GM19468 (cell line): ENCODE measurements around the gene UBR4.

ENCODE experiments used
- ATAC-seq: cut with Tn5 transposase; IDR thresholded peaks from one replicate; pipeline ENCODE4 v1.9.1; 2021; ENCODE audit warnings: mild to moderate bottlenecking, moderate library complexity, moderate number of reproducible peaks; ENCODE audit not compliant: unreplicated experiment; ENCODE audit errors: extremely low read depth

The UBR4 gene

DNA sequence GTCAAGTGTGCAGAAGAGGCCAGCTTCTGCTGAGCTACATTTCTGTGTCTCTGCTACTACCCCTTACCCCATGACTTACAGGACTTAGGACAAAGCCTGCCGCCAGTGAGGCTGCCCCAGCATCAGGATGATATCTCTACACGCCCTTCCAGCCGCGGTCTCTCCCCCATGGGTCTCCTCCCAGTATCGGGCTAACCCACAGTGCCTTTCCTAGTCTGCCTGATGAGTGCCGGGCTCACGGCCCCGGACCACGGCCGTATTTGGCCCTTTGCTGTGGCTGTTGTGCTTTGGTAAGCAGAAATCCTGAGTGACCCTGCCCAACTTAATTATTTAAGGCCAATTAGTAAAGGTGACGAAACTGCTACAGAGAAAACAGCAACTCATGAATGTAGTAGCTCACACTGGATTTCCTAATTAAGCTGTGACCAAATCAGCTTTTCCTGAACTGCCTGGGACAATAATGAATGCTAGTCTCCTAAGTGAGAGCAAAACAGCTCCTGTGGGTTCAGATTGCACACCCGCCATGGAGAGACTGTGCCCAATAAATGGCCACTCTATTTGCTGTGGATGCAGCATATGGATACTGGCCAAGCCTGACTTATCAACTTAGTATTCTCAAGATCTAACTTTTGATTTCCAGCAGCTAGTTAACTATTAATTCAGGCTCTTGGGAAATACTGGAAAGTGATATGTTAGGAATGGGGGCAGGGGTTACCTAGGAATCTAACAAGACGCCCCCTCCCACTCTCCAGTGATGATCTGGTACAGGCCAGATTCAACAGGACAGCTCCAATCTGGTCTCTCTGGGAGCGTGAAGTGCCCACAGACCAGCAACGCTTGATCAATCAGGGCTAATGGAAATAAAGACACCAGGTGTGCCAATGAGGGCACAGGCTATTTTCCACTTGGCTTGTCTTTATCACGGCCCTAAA is 130.3 kb downstream of the UBR4 start:
- ATAC-seq, result no peak

DNA sequence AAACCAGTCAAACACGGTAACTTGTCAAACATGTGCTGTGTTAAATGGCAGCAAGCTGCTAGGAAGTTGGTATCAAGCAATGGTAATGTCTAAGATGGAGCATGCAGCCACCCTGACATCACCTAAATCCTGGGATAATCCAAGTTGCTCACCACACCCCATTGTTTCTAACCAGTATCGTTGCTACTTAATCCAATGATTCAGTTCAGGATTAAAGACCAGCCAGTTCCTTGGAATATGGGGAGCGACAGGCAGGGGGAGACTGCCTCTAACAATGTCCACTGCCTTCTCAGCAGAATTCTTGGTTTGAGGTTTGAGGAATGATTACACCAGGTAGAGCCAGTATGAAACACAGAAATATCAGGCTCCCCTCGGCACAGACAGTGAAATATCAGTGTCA is 131.5 kb downstream of the UBR4 start:
- ATAC-seq, result no peak

DNA sequence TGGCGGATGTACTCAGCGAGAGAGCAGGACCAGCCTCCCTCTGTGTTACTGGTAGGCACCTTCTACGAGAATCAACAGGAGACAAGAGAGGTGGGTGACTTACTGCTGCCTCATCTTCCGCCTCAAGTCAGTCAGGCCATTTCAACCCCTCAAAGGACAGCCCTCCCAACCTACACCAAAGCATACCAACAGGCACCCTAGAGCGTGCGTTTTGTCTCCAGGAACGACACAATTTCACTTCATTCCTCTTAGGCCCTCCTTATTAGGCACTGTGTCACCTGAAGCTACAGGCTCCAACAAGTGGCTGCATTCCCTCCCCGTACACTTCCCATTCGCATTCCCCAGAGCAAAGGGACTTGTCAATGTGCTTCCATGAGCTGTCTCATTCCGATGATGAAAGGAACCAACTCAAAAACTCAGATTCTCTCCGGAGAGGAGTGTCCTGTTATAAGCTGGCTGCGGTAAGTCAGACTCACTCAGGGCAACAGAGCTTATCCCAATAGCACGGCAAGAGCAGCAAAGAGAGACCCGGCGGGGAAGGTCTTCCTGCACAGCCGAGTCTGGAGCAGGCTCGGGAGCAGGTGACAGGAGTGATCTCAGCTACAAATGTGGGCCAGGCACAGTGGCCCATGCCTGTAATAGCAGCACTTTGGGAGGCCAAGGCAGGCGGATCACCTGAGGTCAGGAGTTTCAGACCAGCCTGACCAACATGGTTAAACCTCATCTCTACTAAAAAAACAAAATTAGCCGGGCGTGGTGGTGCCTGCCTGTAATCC is 133.0 kb downstream of the UBR4 start:
- ATAC-seq, result no peak

DNA sequence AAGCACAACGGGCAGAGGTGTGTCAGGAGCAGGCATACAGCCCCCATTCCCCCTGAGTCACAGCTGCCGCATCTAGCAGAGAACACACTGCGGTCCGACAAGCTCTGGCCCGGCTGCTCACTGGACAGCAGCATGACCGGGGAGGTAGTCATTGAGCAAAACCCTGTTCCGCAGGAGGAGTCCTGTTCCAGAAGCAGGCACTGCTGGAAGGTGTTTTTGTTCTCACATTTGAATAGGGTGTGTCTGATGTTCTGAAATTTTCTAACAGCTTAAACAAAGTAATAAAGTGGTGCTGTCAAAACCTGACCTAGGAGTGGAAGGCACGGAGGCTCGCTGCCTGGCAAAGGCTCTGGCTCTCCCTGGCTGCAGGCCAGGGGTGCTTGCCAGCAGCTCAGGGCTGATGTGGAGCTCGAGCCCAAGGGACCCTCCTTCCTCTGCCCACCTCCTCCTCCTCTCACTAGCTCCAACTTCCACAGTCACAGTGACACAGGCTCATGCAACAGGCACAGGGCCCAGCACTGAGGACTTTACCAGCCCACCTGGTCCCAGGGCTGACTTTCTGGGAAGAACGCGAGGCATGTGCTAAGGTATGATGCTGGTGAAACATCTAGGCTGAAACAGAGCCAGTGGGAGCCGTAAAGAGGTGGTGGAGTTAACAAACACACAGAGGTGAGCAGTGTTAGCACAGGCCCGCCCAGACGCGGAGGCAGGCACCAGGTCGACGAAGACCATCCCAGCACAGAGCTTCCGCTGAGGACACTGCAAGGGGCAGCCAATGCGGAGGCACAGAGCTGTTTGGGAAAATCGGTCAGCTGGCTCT is 135.0 kb downstream of the UBR4 start:
- no peak for ATAC-seq

DNA sequence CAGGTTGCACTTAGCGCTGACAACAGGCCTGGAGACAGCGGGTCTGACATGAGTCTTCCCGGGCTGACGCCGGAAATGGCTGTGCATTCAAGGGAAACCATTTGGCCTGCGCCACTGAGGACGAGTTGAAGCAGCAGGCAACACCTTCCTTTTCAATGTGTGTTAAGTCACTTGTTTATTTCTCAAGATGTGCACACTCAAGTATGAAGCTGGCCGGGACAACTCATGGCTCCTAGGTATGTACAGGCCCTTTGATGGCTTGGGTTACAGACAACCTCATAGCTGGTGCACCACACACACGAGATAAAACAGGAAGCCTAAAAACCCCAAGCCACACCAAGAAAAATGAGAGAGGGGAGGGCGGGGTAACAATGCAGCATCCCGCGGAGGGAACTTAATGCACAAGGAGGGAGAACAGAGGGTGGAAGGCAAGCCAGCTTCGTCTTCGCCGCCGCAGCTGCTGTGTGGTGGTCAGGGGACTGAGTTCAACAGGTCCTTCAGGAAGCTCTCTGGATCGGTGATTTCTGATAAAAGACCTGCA is 135.6 kb downstream of the UBR4 start:
- ATAC-seq, result no peak

DNA sequence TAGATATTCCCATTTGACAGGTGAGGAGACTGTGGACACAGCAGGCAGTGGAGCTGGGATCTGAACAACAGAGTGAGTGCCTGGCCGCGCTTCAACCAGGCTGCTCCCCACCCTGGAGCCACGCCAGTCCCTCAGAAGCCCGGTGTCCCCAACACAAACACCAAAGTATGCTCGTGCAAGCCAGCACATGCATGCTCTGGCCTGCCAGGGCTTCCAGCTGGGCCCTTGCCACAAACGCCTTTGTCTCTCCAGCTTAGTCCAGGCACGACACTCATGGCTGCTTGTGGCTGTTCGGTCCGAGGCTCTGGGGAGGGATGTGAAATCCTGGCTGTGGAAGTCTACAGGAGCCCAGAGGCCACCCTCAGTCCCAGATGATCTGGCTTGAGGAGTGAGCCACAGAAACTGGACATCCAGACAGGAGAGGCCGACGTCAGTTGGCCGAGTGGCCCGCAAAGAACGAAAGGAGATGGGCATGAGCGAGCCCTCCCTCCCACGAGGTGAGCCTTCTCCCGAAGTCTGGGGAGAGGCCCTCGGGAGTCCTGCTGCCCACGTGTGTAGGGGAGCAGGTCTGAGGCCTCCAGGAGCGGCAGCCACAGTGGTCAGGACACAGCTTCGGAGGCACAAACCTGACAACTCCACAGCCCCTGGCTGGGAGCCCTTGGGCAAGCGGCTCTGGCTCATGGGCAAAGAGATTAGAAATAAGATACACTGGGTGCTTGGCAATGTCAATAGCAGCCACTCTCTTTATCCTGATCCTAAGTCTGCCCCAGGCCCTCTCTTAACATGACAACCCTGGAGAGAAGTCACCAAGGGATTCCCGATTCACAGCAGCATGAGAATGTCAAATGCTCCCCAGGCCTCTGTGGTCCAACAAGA is 136.5 kb downstream of the UBR4 start:
- ATAC-seq, result no peak

DNA sequence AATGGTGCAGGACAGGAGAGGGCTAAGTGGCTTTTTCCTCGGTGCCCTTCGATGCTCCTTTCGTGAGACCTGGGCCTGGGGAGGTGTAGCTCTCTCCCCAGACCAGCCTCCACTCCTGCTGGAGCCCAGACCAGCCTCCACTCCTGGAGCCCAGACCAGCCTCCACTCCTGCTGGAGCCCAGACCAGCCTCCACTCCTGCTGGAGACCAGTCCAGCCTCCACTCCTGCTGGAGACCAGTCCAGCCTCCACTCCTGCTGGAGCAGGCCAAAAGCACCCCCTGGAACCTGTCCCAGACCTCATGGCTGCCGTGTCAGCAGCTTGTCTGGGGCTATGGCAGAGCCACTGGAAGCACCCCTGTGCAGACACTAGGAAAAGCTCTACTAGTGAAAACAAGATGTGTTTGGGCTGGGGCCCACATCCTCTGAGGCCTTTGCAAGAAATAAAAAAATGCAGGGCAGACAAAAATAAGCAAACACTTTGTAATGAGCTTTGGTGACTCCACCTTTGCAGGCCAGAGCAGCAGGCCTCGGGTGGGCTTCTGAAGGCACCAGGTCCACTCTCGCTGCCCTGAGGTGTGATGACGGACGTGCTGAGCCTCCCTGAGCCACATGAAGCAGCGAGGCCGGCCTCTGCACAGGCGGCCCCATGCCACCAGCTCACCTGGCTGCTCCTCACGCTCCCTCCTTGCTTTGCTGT is 137.6 kb downstream of the UBR4 start:
- no peak for ATAC-seq

DNA sequence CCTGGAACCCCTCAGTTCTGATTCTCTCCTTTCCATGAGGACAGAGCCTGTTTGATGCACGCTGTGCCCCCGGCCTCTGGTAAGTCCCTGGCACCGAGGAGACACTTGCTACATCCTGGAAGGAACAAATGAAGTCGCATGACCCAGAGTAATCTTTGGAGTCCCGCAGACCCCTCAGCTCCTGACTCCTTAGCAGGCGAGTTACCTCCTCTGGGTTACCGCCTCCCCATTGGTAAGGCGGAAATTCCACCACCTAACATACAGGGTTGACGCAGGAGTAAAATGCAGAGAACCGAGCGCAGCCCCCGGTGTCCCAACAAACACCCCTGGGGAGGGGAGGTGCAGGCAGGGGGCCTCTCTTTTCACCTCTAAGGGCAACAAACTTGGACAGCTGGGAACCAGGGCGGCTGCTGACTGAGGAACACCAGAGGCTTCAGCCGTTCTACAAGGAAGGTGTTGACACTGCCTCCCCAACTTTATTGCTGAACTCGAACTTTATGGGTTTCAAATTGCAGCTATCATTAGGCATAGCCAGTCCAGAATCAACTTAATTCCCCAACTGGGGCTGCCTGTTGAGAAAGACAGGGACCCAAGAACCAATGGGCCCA is 138.3 kb downstream of the UBR4 start:
- ATAC-seq, result no peak

DNA sequence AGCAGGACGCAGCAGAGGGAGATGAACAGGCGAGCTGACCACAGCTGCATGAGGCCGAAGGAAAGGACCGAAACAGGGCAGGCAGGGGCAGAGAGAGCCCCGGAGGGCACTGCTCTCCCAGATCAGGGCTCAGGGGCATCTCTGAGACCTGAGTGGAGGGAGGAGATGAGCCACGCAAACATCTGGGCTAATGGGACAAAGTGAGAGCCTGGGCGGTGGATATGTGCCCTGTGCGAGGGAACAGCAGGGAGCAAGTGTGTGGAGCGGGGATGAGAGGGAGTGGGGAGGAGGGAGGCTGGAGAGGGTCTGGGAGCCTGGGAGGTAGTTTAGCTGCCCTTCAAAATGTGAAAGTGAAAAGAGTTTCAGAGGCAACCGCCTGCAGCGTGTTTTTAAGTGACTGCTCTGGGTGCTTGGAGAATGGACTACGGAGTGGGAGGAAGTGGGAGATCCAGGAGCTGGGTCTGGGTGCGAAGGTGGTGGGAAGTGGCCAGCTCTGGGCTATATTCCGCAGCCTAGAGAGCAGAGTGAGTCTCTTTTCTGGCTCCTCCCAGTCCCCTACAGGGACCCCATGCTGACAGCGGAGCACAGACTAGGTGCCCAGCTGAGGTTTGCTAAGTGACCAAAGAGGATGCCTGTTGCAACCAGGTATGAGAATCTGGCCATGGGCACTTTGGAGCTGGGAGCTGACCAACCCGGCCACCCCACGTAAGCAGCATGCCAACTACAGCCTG is 139.0 kb downstream of the UBR4 start:
- no peak for ATAC-seq

DNA sequence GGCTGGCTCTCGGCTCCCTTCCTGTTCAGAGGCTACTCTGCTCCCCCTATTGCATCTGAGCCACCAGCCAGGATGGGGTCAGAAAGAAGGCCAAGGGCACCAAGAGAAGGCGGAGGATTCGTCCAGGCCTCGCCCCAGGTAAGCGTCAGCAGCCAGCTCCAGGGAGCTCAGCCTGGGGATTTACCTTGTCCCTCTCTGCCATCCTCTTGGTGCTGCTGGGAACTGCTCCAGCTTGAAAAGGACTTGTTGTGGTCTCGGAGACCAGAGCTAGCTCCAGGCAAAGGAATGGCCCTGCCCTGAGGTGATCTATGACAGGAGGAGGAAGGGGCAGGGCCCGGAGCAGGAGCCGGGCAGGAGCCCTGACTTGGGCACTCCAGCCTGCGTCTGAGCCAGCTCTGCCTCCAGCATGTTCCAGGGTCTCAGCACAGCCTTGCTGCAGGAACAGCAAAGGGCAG is 139.8 kb downstream of the UBR4 start:
- ATAC-seq, result no peak

DNA sequence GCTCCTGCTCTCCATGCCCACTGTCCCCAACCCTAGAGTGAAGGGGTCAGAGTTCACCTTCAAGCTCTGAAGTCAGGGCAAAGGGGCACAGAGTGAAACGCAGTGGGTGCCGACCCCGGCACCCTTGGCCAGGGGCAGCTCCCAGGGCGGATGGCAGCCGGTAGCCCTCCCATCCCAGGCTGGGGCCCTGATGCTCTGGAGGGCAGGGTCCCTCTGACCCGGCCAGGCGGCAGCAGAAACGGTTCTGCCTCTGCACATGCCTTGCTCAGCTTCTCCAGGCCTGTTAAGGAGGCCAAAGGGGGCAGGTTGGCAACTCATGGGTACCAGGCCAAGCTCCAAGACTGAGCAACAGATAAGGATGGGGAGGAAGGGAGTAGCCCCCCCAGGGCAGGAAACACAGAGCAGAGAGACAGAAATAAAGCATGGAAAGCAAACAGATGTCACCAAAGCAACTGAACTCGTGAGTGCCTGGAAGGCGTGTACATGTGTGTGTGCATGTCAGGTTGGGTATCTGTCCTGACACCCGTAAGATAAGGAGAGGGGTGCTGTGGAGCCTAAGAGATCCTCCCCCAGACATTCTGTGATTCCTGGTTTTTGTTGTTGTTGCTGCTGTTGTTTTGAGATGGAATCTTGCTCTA is 141.3 kb downstream of the UBR4 start:
- no peak for ATAC-seq

DNA sequence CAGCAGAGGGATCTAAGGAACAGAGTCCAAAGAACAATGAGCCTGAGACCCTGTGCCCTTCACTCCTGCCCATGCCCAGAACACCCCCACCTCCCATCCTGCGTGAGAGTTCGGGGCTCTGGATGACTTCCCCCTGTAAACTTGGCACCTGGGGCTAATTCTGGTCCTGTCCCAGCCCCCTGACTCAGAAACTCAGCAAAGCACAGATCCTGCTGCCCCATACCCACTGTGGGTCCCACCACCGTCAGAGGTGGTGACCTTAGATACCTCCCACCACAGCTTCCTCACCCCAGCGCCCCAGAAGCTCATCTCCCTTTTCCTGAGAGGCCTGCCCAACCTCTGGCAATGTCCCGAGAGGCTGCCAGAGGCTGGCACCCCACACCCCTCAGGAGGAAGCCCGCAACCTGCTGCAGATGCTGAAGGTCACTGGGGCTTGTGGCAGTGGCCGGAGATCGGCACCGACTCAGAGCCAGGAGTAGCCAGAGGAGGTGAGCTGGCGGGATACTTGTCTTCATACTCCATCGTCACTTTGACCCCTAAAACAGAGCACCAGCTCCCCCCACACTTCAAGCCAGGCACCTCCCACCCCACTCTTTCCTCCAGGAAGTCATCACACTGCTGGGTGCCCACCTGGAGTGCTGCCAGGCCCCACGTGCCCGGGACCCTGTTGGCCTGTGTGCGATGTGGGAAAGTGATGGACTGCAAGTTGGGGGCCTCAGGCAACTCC is 142.0 kb downstream of the UBR4 start:
- no peak for ATAC-seq

GRCh38 chr1:19067182-19067911 is 142.7 kb downstream of the UBR4 start:
- ATAC-seq, result no peak

GRCh38 chr1:19066874-19067181 is 143.2 kb downstream of the UBR4 start:
- ATAC-seq, result no peak

GRCh38 chr1:19066248-19066873 is 143.7 kb downstream of the UBR4 start:
- no peak for ATAC-seq
